HG03520 (cell line): ENCODE data around the gene F13A1.

Experiments
- ATAC-seq: cut with Tn5 transposase; IDR thresholded peaks from one replicate; pipeline ENCODE4 v1.9.1; 2021; ENCODE audit warnings: mild to moderate bottlenecking, moderate library complexity; ENCODE audit not compliant: unreplicated experiment

The F13A1 gene

GRCh38 chr6:6105472-6106036 lies 214.9 kb downstream of the F13A1 start:
- no peak for ATAC-seq
